ENCODE results near the gene DOCK1.

The DOCK1 gene

DNA sequence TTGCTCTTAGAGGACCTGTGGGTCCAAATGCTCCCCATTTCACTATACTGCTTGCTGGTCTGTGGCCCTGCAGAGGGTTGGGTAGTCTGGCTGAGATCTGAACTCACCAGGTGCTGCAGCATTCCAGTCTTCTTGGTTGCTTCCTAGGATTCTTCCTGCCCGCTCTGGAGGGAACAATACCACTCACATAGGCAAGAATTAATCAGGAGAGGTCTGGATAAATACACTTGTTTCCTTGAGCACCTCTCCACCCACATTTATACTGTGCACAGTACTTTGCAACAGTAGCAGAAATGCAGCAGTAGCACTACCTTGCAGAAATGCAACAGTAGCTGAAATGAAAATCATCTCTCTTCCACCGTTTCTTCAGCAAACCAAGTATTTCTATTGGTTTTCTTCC lies 165.9 kb downstream of the DOCK1 start:
- TF ChIP-seq, protein P1, sequence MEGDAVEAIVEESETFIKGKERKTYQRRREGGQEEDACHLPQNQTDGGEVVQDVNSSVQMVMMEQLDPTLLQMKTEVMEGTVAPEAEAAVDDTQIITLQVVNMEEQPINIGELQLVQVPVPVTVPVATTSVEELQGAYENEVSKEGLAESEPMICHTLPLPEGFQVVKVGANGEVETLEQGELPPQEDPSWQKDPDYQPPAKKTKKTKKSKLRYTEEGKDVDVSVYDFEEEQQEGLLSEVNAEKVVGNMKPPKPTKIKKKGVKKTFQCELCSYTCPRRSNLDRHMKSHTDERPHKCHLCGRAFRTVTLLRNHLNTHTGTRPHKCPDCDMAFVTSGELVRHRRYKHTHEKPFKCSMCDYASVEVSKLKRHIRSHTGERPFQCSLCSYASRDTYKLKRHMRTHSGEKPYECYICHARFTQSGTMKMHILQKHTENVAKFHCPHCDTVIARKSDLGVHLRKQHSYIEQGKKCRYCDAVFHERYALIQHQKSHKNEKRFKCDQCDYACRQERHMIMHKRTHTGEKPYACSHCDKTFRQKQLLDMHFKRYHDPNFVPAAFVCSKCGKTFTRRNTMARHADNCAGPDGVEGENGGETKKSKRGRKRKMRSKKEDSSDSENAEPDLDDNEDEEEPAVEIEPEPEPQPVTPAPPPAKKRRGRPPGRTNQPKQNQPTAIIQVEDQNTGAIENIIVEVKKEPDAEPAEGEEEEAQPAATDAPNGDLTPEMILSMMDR (IDR thresholded peaks at IDR 0.05; ENCODE audit: control insufficient read depth, insufficient read depth, low read depth, low read length, missing control alignments) = no peak
- no peak for DNase-seq (ENCODE audit: low read depth)
- no peak overlapping the region for H3K4me3 ChIP-seq (ENCODE audit: control insufficient read depth, low read depth, low read length)

DNA sequence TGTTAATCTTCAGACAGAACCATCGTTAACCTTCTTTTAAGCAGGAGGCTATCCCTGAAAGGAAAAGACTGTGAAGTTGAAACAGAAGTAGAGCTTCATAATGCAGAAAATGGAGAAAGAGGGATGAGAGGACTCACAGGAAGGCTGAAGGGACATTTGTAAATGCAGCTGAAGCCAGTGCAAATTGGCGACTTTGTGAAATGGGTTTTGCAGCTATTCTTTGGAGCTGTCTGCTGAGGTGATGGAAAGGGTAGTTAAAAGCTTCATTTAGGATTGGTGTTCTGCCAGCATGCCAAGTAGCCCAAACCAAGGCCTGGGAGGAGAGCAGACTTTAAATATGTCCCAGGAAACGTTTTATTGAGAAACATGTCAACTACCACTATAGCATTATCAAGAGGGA lies 168.4 kb downstream of the DOCK1 start:
- TF ChIP-seq, protein P1 (IDR thresholded peaks at IDR 0.05; ENCODE audit: control insufficient read depth, insufficient read depth, low read depth, low read length, missing control alignments) = no peak
- no peak overlapping the region for H3K4me3 ChIP-seq (ENCODE audit: control insufficient read depth, low read depth, low read length)
- no peak for DNase-seq (ENCODE audit: low read depth)

DNA sequence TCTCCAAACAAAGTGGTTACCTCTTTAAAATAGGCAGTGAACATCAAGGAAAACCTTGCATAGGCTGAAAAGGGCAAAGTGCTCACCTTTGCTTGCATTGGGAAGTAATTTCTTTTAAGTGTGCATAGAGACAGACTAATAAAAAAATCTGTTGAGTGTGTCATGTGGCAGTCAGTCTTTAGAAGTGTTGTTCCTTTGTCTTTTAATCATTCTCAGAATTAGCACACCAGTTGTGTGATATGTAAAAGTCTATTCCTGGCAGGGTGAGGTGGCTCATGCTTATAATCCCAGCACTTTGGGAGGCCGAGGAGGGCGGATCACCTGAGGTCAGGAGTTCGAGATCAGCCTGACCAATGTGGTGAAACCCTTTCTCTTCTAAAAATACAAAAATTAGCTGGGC lies 174.2 kb downstream of the DOCK1 start:
- no peak for DNase-seq (ENCODE audit: low read depth)
- H3K4me3 ChIP-seq (ENCODE audit: control insufficient read depth, low read depth, low read length) = no peak overlapping the region
- TF ChIP-seq, protein P1 (IDR thresholded peaks at IDR 0.05; ENCODE audit: control insufficient read depth, insufficient read depth, low read depth, low read length, missing control alignments) = no peak

DNA sequence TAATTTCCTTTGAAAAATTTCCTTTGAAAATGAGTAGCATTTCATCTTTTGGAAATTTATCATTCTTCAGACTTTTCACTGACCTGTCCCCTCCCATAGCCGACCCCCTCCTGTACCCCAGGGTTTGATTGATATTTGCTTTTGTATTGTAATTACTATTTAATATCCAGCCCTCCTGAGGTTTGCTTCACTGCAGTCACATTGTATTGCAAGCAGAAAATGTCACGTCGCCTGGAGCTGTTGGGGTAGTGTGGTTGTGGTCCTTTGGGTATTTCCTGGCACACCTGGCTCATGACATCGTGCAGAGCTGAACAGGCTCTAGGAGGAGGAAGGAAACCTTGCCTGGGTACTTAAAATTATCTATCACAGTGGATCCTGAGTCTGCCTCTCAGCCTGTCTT lies 175.1 kb downstream of the DOCK1 start:
- H3K4me3 ChIP-seq (ENCODE audit: control insufficient read depth, low read depth, low read length) = no peak overlapping the region
- DNase-seq (ENCODE audit: low read depth) = no peak
- TF ChIP-seq, protein P1 (IDR thresholded peaks at IDR 0.05; ENCODE audit: control insufficient read depth, insufficient read depth, low read depth, low read length, missing control alignments) = no peak

DNA sequence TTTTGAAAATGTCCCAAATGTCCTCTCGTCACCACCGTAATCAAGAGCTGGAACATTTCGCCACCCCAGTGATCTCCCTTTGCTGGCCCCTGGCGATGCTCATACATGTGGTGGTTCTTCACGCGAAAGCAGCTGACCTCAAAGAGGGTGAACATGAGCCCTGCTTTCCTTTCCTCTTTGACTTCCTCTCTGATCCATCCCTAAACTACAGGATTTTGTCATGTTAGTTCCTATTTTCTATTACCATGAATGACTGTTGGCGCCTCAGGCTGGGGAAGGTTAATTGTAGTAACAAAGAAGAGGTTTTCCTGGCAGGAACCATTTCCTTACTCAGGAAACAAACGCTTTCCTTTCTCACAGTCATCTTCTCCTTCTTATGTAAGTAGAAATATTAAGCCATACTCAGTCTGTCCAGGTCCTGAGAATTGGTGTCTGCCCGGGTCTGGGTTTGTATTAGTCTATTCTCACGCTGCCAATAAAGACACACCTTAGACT lies 176.7 kb downstream of the DOCK1 start:
- no peak for DNase-seq (ENCODE audit: low read depth)
- TF ChIP-seq, protein P1 (IDR thresholded peaks at IDR 0.05; ENCODE audit: control insufficient read depth, insufficient read depth, low read depth, low read length, missing control alignments) = no peak
- no peak overlapping the region for H3K4me3 ChIP-seq (ENCODE audit: control insufficient read depth, low read depth, low read length)

DNA sequence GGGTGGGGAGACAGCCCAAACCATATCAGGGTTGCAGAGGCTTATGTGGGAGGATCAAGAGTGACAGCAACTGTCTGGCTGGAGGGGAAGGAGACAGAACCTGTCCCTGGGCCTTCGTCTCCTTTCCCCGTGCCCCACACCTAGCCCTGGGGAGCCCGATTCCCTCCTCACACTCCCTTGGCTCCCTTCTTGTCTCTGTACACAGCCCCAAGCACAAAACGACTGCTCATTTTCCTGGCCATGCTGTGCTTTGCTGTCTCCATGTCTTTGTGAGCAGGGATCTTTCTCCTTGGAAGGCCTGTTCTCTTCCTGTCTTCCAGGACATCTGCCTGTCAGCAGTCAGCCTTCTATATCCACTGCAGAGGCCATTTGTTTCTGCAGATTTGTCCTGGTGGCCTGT lies 177.4 kb downstream of the DOCK1 start:
- TF ChIP-seq, protein P1 (IDR thresholded peaks at IDR 0.05; ENCODE audit: control insufficient read depth, insufficient read depth, low read depth, low read length, missing control alignments) = no peak
- DNase-seq (ENCODE audit: low read depth) = no peak
- H3K4me3 ChIP-seq (ENCODE audit: control insufficient read depth, low read depth, low read length) = no peak overlapping the region

DNA sequence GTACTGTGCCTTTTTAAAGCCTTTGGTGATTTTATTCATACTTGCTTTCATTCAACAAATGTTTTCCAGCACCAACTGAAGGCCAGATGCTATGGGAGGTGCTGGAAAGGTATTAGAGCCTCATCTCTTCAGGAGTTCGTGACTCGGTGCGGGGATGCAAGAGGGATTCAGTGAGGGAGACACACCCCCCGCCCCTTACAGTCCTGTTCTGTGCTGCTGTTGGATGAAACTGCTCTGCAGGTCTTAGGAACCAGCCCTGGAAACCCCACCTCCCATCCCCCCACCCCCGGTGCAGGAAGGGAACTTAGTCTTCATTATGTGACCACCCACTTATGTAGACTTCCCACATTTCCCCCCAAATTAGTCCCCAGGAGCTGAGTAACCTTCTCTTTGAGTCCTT lies 180.7 kb downstream of the DOCK1 start:
- no peak for DNase-seq (ENCODE audit: low read depth)
- TF ChIP-seq, protein P1 (IDR thresholded peaks at IDR 0.05; ENCODE audit: control insufficient read depth, insufficient read depth, low read depth, low read length, missing control alignments) = no peak
- no peak overlapping the region for H3K4me3 ChIP-seq (ENCODE audit: control insufficient read depth, low read depth, low read length)
